SH-SY5Y (cell line): Measurements from ENCODE around the gene PTCH1.

Experiments
- GATA2 ChIP-seq: IDR thresholded peaks from 2 replicates; pipeline ENCODE4 v1.6.1; 2011; ENCODE audit warnings: mild to moderate bottlenecking, low read depth, low read length
- GATA3 ChIP-seq: IDR thresholded peaks from 2 replicates; pipeline ENCODE4 v1.6.1; 2011; ENCODE audit warnings: low read depth, mild to moderate bottlenecking, low read length, moderate library complexity

PTCH1 gene

DNA sequence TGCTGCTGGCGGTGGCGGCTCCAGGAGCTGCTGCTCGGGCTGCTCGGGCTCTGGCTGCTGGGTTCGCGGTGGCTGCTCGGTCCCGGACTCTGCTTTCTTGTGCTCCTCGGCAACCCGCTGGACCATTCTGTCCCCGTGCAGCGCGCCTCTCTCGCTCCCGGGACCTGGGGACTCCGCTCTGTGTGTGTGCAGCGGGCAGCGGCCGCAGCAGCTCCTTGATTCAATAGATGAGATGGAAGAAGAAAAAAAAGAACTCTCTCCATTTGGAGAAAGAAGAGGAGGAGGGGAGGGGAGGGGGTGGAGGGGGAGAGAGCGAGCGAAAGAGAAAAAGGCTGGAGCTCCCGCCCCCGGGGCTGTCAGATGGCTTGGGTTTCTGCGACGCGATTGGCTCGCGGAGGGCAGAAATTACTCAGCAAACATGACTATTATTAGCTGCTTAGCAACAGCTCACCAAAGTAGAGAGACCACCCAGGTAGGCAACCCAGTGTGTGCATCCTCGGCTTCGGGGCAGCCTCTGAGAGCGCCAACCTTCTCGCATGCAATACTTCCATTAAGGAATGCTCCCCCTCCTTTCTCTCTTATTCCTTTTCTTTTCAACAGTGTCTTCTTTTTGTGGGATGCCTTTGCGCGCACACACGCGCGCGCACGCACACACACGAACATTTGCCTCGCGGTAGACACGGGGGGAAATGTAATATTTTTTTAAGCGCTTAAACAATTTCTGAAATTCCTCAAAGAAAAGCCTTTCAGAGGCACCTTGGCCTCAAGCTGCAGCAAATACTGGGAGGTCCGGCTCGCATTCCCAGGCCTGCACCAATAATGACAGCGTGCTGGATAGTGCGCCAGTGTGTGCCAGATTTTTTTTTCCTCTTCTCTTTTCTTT is 7.6 kb downstream of the PTCH1 start:
- TF ChIP-seq GATA2 (no peak), GATA3 (no peak)

DNA sequence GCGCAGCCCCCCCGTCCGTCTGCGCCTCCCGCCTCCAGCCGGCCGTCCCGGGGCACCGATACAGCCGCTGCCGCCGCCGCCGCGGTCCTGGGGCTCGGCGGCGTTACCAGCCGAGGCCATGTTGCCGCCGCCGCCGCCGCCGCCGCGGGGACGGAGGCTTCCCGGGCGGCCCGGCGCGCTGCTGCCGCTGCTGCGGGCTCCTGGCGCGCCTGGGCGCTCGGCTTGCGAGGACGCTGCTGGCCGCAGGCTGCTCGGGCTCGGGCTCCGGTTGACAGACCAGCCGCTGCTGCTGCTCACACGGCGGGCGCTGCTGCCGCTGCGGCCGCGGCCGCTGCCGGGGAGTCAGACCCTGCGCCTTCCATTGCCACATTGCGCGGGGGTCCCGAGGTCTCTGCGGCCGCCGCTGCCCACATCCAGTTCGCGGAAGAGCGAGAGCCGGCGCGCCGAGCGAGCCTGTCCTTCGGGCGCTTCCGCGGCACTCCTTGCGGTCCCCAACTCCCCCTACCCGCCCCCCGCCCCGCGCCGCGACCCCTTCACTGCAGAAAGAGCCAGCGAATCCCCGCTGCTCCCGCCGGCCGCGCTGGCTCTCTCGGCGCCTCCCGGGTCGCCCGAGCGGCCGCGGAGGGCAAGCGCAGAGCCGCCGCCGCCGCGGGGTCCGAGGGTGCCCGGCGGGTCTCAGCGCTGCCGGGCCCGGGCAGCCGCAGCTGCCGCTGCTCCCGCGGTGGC is 8.4 kb downstream of the PTCH1 start:
- TF ChIP-seq GATA3 (no peak), GATA2 (no peak)

DNA sequence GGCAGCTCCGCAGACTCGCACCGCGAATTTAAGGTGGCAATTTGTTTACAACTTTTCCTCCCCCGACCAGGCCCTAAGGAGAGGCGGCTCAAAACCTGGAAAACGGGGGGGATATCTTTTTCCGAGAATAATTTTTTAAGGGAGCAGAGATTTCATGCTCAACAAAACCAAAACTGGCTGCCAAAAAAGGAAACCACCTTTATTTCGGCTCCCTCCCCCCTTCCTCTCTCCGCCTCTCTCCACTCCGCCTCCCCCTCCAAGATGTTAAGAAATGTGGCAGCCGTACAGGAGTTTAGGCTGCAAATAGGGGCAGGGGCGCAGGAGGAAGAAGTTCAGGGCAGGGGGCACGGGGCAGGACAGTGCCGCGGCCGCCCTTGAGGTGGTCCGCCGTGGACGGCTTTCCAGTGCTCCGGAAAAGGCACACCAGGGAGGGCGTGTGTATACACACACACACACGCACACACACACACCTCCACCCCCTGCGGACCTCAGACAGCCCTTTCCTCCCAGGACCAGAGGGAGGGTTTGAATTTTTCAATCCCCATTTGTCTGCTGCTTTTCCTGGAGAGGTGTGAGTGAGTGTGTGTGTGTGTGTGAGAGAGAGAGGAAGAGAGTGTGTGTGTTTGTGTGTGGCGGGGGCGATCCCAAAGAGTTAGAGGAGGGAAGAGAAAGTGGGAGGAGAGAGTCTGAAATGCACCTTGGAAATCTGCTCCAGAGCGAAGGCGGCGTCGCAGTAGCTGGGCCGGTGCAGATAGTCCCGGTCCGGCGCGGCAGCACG is 9.1 kb downstream of the PTCH1 start:
- no peak for TF ChIP-seq GATA3
- no peak for TF ChIP-seq GATA2

DNA sequence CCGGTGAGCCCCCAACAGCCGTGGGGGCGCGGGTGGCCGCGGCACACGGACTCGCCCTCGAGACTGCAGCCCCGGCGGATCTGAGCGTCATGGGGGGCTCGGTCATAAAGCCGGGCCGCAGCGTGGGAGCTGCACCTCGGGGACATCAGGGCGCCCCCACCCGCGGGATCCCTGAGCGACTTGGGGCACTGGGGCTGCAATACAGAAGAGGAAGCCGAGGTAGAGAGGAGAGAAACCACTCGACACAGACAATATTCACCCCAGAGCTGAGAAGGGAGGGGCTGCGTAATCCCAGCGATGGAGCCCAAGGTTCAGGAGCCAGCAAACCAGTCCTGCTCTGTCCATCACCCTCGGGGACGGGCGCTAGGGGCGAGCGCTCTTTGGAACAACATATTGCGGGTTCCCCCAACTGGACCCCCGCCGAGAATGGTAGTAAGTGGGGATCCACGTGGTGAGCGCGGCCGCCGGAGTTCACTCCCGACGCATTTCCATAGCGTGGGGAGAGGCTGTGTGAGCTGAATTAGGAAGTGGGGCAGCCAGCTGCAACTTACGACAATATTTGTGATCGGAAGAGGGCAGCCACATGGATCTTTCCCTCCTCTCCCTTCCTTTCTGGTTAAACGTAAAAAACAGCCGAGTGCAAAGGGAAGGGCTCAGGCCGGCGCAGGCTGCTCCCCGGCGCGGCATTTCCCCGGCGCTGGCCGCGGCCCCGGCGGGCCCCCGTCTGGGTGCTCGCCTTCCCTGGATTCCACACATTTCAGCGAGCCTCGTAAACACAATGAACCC is 9.9 kb downstream of the PTCH1 start:
- TF ChIP-seq GATA2: no peak
- TF ChIP-seq GATA3: no peak

DNA sequence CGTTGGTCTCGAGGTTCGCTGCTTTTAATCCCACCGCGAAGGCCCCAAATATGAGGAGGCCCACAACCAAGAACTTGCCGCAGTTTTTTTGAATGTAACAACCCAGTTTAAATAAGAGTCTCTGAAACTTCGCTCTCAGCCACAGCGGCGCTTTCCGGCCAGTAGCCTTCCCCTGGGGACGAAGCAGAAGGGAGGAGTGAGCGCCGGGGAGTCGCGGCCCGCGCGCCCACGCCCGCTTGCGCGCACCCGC is 10.4 kb downstream of the PTCH1 start:
- TF ChIP-seq GATA3 (no peak), GATA2 (no peak)

DNA sequence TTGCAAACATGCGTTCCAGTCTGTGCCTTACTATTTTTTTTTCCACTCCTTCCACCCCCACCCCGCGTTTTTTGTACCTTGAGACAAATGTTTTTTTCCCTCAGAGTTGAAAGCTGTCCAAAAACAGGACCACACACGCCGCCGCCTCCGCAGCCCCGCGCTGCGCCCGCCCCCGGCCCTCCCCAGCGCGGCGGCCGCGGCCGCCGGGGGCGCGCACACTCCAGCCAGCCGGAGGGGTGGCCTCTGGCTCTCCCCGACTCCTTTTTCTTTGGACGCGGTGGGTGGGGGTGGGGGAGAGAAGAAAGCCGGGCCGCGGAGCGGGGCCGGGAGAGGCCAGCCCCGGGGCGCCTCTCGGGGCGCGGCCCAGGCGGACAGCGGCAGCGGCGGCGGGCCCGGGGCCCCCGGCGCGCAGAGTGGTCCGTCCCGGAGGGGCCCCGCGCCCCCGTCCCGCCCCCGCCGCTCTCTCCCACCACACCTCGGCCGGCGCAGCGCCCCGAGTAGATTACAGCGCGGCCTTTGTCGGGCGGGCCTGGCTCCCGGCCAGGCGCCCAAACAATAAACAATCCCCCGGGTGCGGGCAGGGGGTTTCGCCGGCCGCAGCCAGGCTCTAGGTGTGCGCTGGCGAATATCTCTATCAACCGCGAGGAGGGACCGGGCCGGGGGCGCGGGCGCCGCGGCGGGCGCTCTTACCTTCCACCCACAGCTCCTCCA is 10.9 kb downstream of the PTCH1 start:
- no peak for TF ChIP-seq GATA2
- TF ChIP-seq GATA3: no peak

DNA sequence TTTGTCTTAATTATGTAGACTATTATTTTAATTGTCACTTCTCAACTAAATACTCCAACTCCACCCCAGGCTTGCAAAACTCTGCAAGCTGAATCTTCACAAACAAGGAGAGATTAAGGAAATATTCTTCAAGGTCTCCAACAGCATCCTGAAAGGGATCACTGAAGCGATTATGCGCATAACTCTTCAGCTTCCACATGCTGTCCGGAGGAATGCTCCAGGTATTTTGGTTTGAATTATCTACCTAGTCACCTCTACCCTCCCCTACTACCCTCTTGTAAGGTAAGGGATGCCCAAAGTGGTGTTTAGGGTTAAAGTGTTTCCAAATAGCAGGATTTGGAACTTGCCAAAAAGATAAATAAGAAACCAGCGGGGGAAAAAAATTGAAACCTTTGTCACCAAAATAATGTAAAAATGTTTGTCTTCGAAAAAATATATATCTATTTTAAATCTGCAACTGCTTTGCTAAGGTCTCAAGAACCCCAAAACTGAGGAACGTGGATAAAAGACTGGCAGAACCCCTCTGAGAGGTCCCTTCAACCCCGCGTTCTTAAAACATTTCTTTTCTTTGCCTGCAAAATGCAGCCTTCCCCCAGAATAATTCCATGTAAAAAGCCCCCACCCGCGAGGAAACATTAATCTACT is 11.6 kb downstream of the PTCH1 start:
- TF ChIP-seq GATA3: no peak
- no peak for TF ChIP-seq GATA2

DNA sequence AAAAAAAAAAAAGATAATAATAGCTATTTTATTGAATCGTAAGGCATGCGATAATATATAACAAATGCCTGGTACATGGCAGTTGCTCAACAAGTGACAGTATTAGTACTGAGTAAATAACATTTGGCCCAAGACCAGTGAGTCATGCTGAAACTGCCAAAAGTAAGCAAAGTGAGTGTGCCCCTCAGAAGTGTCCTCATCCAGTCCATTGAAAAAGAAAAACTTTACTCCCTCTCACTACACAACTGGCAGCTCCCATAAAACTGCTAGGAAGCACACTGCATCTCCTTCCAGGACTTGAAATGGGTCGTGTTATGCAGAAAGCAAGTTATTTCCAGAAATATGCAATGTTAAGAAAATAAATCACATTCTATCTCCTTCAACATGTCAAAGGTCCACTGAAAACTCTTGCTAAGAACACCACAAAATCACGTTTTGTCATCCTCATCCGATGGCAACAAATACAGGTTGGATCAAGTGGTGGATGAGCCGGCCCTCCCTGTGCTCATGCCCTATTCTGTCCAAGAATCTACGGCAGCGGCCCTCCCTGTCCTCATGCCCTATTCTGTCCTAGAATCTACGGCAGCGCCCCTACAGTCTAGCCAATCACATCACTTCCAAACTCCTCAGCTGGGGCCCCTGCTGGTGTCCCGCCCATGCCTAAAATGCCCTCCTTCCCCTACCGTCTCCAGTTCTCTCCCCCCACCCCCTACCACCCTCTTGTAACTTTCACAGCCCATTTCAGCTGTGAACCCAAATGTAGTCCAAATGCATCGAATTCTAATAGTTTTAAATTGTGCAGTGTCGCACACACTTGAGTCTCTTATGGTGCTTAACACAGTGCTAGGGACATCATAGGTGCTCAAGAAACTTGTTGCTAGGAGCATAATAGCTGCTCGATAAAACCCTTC is 12.5 kb downstream of the PTCH1 start:
- TF ChIP-seq GATA3 (no peak), GATA2 (no peak)

DNA sequence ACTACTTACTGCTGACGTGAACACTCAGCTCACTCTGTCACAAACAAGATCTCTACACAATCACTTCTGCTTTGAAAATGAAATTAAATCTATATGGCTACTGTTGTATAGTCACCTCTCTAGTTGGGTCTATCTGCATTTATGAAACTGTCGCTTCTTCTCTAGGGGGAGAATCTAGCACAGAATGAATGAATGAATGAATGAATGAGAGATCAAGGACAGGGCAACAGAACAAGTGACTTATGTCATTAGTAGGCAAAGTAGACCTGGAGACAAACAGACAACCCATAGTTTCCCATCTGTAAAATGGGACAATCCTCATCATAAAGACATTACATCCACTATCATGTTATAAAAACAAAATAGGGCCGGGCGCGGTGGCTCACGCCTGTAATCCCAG is 13.4 kb downstream of the PTCH1 start:
- TF ChIP-seq GATA3 (no peak), GATA2 (no peak)

DNA sequence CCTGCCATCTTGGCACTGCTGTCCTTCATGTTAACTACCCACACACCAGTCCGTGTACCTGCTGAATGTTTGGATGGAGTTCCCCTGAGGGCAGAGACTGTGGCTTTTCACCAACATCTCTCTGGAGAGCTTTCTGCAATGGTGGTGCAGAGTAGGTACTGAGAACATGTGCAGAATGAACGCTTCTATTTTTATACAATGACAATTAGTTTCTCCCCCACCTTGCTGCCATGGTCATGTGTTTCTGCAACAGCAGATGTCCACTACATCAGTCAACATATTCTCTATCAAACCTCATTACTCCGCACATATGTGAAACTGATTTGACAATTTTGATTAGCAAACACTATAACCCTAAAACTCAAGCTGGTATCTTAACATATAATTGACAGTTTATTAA is 14.5 kb downstream of the PTCH1 start:
- TF ChIP-seq GATA3 (no peak), GATA2 (no peak)

DNA sequence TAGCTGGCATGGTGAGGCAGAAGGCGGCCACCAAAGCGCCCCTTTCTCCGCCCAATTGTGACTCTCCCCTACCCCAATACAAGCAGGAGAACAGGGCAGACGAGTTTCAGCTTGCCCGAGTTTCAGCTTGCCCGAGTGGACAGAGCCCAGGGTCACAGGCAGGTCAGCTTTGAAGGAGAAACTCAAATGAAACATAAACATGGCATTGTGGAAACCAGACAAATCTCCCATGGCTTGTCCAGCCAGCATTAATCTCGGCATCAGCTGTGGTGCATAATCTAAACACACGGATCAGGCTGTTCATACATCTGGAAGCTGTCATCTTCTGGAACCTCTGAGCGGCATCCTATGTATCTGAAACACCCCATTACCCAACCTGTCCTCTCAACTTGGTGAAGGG is 16.9 kb downstream of the PTCH1 start:
- peak; percentile 79 for TF ChIP-seq GATA3
- TF ChIP-seq GATA2: peak; percentile 92
